ENCODE measurements around the gene HPCAL1. TPM values are rescaled to one million over a fixed set of nuclear protein-coding genes. Genes with fewer than 3 reads are reported as not detected.

HPCAL1 gene
- total RNA-seq, 1 donor from 2014 or later: 3.7 TPM

- no peak overlapping the region for H3K4me2 ChIP-seq
- Mint-ChIP-seq H3K27ac (peak overlapping the region; percentile 66), H3K4me1 (peaks cover 28% of the 10 kb centered on the region)
Measured at GRCh38 chr2:10278763-10279471, 23.8 kb upstream of the HPCAL1 start.

DNA sequence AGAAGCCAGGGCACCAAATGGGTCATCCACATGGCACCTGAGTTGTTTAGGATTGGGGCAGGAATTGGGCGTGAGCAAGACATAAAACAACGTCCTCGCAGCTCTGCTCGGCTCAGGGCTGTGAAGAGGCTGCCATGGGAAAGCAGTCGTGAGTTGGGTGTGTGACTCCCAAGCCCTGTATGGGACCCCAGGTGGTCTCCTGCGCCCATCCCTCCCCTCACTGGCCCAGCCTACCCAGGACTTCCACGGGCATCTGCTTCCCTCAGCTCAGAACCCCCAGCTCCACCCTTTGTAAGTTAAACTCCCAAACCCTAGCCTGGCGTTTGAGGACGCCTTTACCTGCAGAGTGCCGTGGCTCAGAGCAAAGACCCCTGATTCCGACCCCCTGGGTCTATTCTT lies 23.2 kb upstream of the HPCAL1 start:
- Histone ChIP-seq H3K9me3 (ENCODE audit: low read depth) (no peaks in the 10 kb centered on the region), H3K9ac (no peak overlapping the region), H3K4me1 (peaks cover 6% of the 10 kb centered on the region), H4K20me1 (ENCODE audit: low read depth) (no peaks in the 10 kb centered on the region), H3K27ac (no peak overlapping the region), H3K4me2 (no peak overlapping the region), H2AFZ (replicated peaks) (no peak overlapping the region), H3F3A (ENCODE audit: low read depth) (no peaks in the 10 kb centered on the region), H3K4me3 (no peak overlapping the region), H3K79me2 (ENCODE audit: low read depth) (no peaks in the 10 kb centered on the region), H3K36me3 (no peaks in the 10 kb centered on the region), H3K27me3 (no peaks in the 10 kb centered on the region)
- H3K27ac Mint-ChIP-seq: no peak overlapping the region
- no peaks in the 10 kb centered on the region for H3K36me3 Mint-ChIP-seq
- DNase-seq (ENCODE audit: low spot score): no peak
- H3K27me3 Mint-ChIP-seq (ENCODE audit: insufficient read depth, low read depth): peaks cover 6% of the 10 kb centered on the region
- peaks cover 28% of the 10 kb centered on the region for H3K4me1 Mint-ChIP-seq
- no peaks in the 10 kb centered on the region for H3K9me3 Mint-ChIP-seq
- no peak for TF ChIP-seq EZH2 (IDR thresholded peaks at IDR 0.05)
- no peak for TF ChIP-seq EZH2phosphoT487 (IDR thresholded peaks at IDR 0.05)
- no peak for TF ChIP-seq CTCF (IDR thresholded peaks at IDR 0.05)
- H3K4me3 Mint-ChIP-seq: no peak overlapping the region

More at GRCh38 chr2:10278763-10279471, 23.8 kb upstream of the HPCAL1 start:
- DNase-seq (ENCODE audit: low spot score): no peak
- Histone ChIP-seq H3K27ac (no peak overlapping the region), H4K20me1 (ENCODE audit: low read depth) (no peaks in the 10 kb centered on the region), H3F3A (ENCODE audit: low read depth) (no peaks in the 10 kb centered on the region), H3K9ac (no peak overlapping the region), H3K9me3 (ENCODE audit: low read depth) (no peaks in the 10 kb centered on the region), H3K4me3 (no peak overlapping the region), H2AFZ (replicated peaks) (no peak overlapping the region), H3K36me3 (no peaks in the 10 kb centered on the region), H3K4me1 (peaks cover 6% of the 10 kb centered on the region), H3K79me2 (ENCODE audit: low read depth) (no peaks in the 10 kb centered on the region), H3K27me3 (no peaks in the 10 kb centered on the region)
- TF ChIP-seq EZH2 (IDR thresholded peaks at IDR 0.05) (no peak), CTCF (IDR thresholded peaks at IDR 0.05) (no peak), EZH2phosphoT487 (IDR thresholded peaks at IDR 0.05) (no peak)
- no peak overlapping the region for H3K4me3 Mint-ChIP-seq
- H3K27me3 Mint-ChIP-seq (ENCODE audit: insufficient read depth, low read depth): peaks cover 10% of the 10 kb centered on the region
- no peaks in the 10 kb centered on the region for H3K36me3 Mint-ChIP-seq
- no peaks in the 10 kb centered on the region for H3K9me3 Mint-ChIP-seq

GRCh38 chr2:10279946-10280463 lies 22.7 kb upstream of the HPCAL1 start:
- no peak overlapping the region for H2AFZ ChIP-seq (replicated peaks)
- TF ChIP-seq CTCF (IDR thresholded peaks at IDR 0.05) (no peak), EZH2phosphoT487 (IDR thresholded peaks at IDR 0.05) (no peak), EZH2 (IDR thresholded peaks at IDR 0.05) (no peak)
- Mint-ChIP-seq H3K27me3 (ENCODE audit: insufficient read depth, low read depth) (peaks cover 6% of the 10 kb centered on the region), H3K4me1 (peaks cover 30% of the 10 kb centered on the region), H3K27ac (no peak overlapping the region), H3K9me3 (no peaks in the 10 kb centered on the region), H3K36me3 (no peaks in the 10 kb centered on the region), H3K4me3 (no peak overlapping the region)
- DNase-seq (ENCODE audit: low spot score): no peak
- no peaks in the 10 kb centered on the region for H3F3A ChIP-seq (ENCODE audit: low read depth)
- no peak overlapping the region for H3K4me2 ChIP-seq
- H3K27me3 ChIP-seq: no peaks in the 10 kb centered on the region
- no peaks in the 10 kb centered on the region for H4K20me1 ChIP-seq (ENCODE audit: low read depth)
- no peak overlapping the region for H3K9ac ChIP-seq
- H3K27ac ChIP-seq: no peak overlapping the region
- no peak overlapping the region for H3K4me3 ChIP-seq
- H3K36me3 ChIP-seq: no peaks in the 10 kb centered on the region
- H3K79me2 ChIP-seq (ENCODE audit: low read depth): no peaks in the 10 kb centered on the region
- H3K9me3 ChIP-seq (ENCODE audit: low read depth): no peaks in the 10 kb centered on the region
- peaks cover 6% of the 10 kb centered on the region for H3K4me1 ChIP-seq

Data from neural progenitor cell (in vitro differentiated cells).